Activated gamma-delta T cell (primary cell): ENCODE results near the gene MX2.
"Not testable (repeated sequence)": the region's sequence is repeated elsewhere in the genome, so short reads cannot be mapped to it uniquely, and the experiment has no call there.

Experiments
- DNase-seq: peaks from one replicate; lab custom pipeline; 2025; lab: John Stamatoyannopoulos, UW
- total RNA-seq, 2 donors: gene quantifications; one replicate each; lab custom pipeline; 2026; lab: John Stamatoyannopoulos, UW

MX2 gene
- 64.5 to 72.7 reads per million in 2 donors for total RNA-seq

GRCh38 chr21:41361786-41362604 is at the start of gene MX2:
Gene MX2, plus strand, starts transcription at chr21:41362027. Its CDS starts 14,880 bp downstream, at chr21:41376907.
- DNase-seq = peak; percentile 30

- not testable (repeated sequence) for DNase-seq
Measured at GRCh38 chr21:41313285-41314164, 48.3 kb upstream of the MX2 start.

GRCh38 chr21:41315726-41316125 is 46.1 kb upstream of the MX2 start:
- no peak for DNase-seq

DNA sequence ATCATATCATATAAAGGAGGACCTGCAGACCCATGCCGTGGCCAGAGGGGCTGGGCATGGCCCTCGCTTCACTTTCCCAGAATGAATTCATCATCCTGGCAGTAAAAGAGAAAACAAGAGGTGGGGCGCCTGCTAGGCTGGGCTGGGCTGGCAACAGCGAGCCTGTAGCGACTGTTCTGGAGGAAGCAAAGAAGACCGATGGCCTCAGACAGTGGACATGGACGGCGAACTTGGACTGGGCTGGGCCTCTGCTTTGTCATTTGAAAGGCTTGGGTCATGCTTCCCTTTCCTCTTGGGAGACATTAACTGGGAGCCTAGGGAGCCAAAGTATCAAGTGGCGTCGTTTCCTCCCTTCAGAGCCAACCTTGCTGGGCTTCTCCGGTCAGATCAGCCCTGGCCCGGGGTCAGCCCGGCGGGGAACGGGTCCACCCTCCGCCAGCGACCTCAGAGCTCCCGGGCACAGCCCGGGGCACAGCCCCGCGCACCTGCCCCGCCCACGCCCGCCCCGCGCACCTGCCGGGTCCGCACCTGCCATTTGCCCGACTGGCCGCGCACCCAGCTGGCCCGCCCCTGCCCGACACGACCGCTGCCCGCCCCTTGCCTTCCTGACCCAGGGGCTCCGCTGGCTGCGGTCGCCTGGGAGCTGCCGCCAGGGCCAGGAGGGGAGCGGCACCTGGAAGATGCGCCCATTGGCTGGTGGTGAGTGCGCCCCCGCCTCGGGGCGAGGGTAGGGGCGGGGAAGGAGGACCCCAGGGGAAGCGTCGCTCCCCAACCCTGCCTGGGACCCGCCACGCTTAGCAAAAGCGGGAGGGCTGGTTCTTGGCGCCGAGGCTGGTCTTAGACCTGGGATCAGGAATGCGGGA is 45.4 kb upstream of the MX2 start, which contains the start of gene FAM3B:
Gene FAM3B (plus strand): TSS at position 602 of the 863 bp plus-strand sequence. CDS start 79 bp downstream, at position 681.
- no peak for DNase-seq

GRCh38 chr21:41317063-41317392 is 44.8 kb upstream of the MX2 start:
- no peak for DNase-seq

- no peak for DNase-seq
Measured at GRCh38 chr21:41317458-41317857, 44.4 kb upstream of the MX2 start.

DNA sequence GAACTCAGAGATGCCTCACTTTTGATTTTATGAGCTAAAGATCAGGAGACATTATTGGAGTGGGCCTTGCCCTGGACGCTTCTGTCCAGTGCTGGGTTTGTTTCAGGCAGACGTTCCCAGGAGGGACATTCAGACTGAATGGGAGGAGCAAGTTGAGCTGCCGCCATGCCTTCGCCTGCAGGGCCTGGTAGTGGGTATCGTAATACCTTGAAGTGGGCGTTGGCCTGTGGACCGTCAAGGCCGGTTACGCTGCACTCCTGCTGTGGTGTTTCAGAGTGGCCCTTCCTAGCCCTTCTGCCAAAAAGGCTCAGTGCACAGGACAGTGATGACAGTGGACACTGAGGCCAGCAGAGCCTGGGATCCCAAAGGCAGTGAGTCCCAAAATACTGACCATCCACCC is 43.6 kb upstream of the MX2 start:
- DNase-seq = no peak

- DNase-seq = no peak
Measured at GRCh38 chr21:41319273-41319672, 42.6 kb upstream of the MX2 start.

- DNase-seq = no peak
Measured at GRCh38 chr21:41321211-41321907, 40.5 kb upstream of the MX2 start.

GRCh38 chr21:41321908-41322495 is 39.8 kb upstream of the MX2 start:
- no peak for DNase-seq

- no peak for DNase-seq
Measured at GRCh38 chr21:41322496-41323382, 39.1 kb upstream of the MX2 start.

DNA sequence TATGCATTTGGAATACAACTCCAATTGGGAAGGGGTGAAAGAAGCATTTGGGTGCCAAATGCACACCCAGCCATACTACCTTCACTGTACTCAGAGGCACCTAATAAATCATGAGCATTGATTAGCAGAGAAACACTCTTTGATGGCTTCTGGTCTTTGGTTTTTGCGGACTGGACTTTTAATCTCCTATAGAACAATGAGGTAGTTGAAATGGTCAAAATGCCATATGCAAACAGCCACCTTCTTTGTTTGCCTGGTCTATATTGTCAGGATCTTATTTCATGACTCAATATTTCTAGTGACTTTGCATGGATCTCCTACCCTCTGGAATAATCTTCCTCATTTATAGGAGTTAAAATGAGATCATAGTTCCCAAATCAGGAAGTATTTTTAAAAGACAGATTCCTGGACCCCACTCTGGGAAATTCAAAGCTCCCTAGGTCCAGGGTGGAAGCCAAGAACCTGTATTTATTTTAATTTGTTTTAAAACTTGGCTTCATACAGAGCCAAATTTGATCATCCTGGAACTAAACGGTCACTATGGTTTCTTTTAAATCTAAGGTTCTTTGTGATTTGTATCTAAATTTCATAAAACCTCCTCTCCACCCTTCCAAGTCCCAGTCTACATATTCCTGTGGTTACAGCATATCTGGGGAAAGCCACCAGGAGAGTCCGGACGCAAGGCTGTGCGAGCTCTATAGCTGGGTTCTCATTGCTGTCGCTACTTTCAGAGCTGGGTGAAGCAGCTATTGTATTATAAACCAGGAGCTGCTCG is 36.5 kb upstream of the MX2 start:
- DNase-seq = no peak

DNA sequence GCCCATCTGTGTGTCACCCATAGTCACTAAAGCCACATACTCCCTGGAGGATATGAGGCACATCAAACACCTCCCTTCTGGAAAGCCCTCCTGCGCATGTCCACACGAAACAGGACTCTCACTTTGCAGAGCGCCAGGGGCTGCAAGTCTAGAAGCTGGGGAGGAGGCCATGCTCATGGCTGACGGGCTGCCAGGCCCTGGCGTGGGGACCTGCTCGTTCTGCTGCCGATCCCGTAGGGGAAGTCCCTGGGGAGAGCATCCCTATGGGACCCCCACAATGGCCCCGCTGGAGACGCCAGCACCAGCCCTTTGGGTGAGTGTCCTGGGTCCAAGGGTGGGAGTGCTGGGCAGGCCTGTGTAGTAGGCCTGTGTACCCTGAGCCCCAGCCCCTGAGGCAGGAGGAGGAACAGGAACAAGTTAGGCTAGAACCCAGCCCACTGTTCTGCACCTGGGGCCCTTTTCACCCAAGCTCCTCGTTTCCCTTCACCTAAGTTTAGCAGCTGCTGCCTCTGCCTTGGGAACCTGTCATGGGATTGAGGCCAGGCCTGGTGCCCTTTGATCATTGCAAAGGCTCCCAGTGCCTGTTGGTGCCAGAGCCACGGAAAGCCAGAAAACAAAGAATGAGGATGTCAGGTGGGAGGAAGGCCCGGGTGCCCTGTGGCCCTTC is 35.3 kb upstream of the MX2 start:
- no peak for DNase-seq

- DNase-seq = no peak
Measured at GRCh38 chr21:41327753-41328152, 34.1 kb upstream of the MX2 start.

- no peak for DNase-seq
Measured at GRCh38 chr21:41328660-41329607, 32.9 kb upstream of the MX2 start.

DNA sequence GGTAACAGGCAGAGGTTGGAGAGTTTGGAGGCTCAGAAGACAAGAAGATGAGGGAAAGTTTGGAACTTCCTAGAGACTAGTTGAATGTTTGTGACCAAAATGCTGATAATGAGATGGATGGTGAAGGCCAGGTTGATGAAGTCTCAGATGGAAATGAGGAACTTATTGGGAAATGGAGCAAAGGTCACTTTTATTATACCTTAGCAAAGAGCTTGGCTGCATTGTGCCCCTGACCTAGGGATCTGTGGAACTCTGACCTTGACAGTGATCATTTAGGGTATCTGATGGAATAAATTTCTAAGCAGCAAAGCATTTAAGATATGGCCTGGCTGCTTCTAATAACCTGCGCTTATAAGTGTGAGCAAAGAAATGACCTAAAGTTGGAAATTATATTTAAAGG is 28.1 kb upstream of the MX2 start:
- no peak for DNase-seq

DNA sequence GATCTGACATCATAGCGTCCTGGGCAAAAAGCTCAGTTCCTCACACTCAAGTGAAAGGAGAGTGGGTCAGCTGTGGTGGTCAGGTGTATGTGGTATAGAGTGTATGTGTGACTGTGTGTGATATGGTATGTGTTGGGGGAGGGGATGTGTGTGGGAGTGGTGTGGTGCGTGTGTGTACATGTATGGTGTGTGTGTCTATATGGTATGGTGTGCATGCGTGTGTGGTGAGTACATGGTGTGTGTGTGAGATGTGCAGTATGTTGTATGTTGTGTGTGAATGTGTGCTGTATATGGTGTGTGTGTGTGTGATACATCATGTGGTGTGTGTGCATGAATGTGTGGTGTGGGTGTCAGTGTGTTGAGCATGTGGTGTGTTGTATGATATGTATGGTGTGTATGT is 24.3 kb upstream of the MX2 start:
- DNase-seq = no peak
